Retinal pigment epithelial cell (primary cell): ENCODE results near the gene LRTM2.

Source experiments
- DNase-seq: peaks from one replicate; pipeline ENCODE4 v3.0.0-alpha.2; 2010; ENCODE audit warnings: low read depth
- H3K4me3 ChIP-seq: 2 replicates; pipeline ENCODE4 v1.5.1; 2011; ENCODE audit warnings: mild to moderate bottlenecking, low read length, control low read depth, moderate library complexity
- CTCF ChIP-seq: conservative IDR thresholded peaks from 2 replicates; pipeline ENCODE4 v1.5.1; 2011; ENCODE audit warnings: low read depth, low read length, control low read depth, inconsistent platforms

LRTM2 gene

GRCh38 chr12:1881936-1882335 lies 61.6 kb downstream of the LRTM2 start:
- no peak for DNase-seq
- no peak overlapping the region for H3K4me3 ChIP-seq
- TF ChIP-seq CTCF, result no peak

- no peak for TF ChIP-seq CTCF
- DNase-seq, result no peak
Observed at GRCh38 chr12:1882405-1882804, 62.0 kb downstream of the LRTM2 start.

GRCh38 chr12:1882850-1883470 lies 62.6 kb downstream of the LRTM2 start:
- DNase-seq, result no peak
- no peak for TF ChIP-seq CTCF
- no peak overlapping the region for H3K4me3 ChIP-seq

More at GRCh38 chr12:1882405-1882804, 62.0 kb downstream of the LRTM2 start:
- no peak overlapping the region for H3K4me3 ChIP-seq

GRCh38 chr12:1883513-1883912 lies 63.1 kb downstream of the LRTM2 start:
- no peak for TF ChIP-seq CTCF
- no peak for DNase-seq
- H3K4me3 ChIP-seq, result no peak overlapping the region

- no peak for TF ChIP-seq CTCF
- no peak for DNase-seq
Observed at GRCh38 chr12:1884651-1885050, 64.3 kb downstream of the LRTM2 start.

GRCh38 chr12:1885082-1885596 lies 64.8 kb downstream of the LRTM2 start:
- DNase-seq, result no peak

More at GRCh38 chr12:1884651-1885050, 64.3 kb downstream of the LRTM2 start:
- H3K4me3 ChIP-seq, result no peak overlapping the region

More at GRCh38 chr12:1885082-1885596, 64.8 kb downstream of the LRTM2 start:
- no peak for TF ChIP-seq CTCF
- no peak overlapping the region for H3K4me3 ChIP-seq
